ENCODE data around the gene DNAH3.
"Not testable (repeated sequence)": the region's sequence is repeated elsewhere in the genome, so short reads cannot be mapped to it uniquely, and the experiment has no call there.

The DNAH3 gene

DNA sequence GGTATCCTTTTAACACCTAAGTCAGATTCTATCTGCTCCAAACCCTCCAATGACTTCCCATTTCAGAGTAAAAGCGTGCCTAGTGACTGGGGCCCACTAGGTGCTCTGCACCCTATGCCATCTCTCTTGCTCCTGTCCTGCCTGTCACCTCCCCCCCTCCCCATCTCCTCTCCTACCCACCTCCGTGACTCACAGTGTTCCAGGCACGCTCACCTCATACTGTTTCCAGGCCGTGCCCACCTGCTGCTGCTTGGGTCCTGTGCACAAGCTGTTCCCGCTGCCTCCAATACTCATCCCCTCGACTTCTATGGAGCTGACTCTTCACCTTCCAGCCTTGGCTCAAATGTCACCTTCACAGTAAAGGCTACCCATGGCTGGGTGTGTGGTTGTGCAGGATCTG, 21.7 kb downstream of the DNAH3 start:
- ChIA-PET CTCF (interaction anchor here (1.2 kb wide), 1 partner anchor 60 kb away, joined by 6 read pairs; no protein-coding TSS in a partner anchor), POLR2A (ENCODE audit: low non-redundant PET) (interaction anchor here (0.5 kb wide), 1 partner anchor 417 kb away, joined by 4 read pairs; no protein-coding TSS in a partner anchor)
- DNase-seq (ENCODE audit: low spot score): no peak
- no peak overlapping the region for H3K27ac ChIP-seq
- TF ChIP-seq, protein P1, sequence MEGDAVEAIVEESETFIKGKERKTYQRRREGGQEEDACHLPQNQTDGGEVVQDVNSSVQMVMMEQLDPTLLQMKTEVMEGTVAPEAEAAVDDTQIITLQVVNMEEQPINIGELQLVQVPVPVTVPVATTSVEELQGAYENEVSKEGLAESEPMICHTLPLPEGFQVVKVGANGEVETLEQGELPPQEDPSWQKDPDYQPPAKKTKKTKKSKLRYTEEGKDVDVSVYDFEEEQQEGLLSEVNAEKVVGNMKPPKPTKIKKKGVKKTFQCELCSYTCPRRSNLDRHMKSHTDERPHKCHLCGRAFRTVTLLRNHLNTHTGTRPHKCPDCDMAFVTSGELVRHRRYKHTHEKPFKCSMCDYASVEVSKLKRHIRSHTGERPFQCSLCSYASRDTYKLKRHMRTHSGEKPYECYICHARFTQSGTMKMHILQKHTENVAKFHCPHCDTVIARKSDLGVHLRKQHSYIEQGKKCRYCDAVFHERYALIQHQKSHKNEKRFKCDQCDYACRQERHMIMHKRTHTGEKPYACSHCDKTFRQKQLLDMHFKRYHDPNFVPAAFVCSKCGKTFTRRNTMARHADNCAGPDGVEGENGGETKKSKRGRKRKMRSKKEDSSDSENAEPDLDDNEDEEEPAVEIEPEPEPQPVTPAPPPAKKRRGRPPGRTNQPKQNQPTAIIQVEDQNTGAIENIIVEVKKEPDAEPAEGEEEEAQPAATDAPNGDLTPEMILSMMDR (conservative IDR thresholded peaks at IDR 0.05; ENCODE audit: low read depth): no peak

DNA sequence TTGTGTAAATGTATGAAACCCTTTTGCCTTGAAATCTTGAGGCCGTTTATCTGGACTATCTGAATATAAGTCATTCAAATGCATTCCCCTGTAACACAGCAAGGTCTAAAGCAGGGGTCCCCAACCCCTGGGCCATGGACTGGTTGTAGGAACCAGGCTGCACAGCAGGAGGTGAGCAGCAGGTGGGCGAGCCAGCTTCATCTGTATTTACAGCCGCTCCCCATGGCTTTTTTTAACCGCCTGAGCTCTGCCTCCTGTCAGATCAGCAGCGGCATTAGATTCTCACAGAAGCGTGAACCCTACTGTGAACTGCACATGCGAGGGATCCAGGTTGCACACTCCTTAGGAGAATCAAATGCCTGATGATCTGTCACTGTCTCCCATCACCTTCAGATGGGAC, 24.1 kb downstream of the DNAH3 start:
- TF ChIP-seq, protein P1 (conservative IDR thresholded peaks at IDR 0.05; ENCODE audit: low read depth): no peak
- no peak for DNase-seq (ENCODE audit: low spot score)

DNA sequence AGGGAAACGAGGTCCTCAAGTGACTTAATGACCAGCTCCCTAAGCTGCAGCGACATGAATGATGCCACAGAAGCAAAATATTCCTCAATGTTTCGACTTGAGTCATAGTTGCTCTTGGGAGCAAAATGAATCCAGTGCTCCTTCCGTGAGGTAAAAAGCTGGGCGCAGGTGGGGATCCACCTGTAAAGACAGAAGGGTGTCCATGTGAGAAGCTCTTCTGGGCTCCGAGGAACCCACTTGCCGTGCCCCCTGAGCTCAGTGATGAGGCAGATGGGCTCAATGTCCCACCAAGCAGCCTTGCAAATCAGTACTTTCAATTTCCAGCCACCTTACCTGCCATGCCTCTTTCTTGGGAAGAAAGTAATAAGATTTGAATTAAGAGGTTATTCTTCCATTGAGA, 25.5 kb downstream of the DNAH3 start:
- TF ChIP-seq, protein P1 (conservative IDR thresholded peaks at IDR 0.05; ENCODE audit: low read depth): no peak
- POLR2A ChIA-PET (ENCODE audit: low non-redundant PET): no interaction called here
- no peak for DNase-seq (ENCODE audit: low spot score)
- CTCF ChIA-PET: no interaction called here
- H3K27ac ChIP-seq: no peak overlapping the region

More for the DNA sequence above, 24.1 kb downstream of the DNAH3 start:
- CTCF ChIA-PET: no interaction called here
- H3K27ac ChIP-seq: no peak overlapping the region
- POLR2A ChIA-PET (ENCODE audit: low non-redundant PET): no interaction called here

DNA sequence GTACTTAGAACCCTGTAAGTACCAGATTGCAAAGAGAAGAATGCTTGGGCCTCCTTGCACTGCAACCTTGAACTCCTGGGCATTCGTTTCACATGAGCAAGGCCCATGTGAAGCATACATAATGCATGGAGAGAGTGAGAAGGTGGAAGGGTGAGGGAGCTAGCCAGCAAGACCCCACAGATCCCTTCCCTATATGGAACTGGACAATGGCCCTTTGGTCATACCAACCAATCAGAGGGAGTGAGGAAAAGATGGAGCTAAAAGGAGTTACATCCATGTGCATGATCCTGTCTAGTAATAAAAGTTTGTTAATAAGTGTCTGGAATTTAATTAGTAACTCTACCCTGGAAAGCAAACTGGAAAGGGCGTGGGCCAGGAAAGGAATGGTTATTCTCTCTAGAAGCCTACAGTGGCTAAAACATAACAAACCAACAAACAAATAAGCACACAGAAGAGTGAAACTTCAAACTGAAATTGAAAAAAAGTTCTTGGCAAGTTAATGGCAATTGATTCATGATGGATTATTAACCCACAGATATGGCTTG, 29.6 kb downstream of the DNAH3 start:
- TF ChIP-seq, protein P1 (conservative IDR thresholded peaks at IDR 0.05; ENCODE audit: low read depth): no peak
- no peak for DNase-seq (ENCODE audit: low spot score)
- ChIA-PET POLR2A (ENCODE audit: low non-redundant PET) (no interaction called here), CTCF (interaction anchor here (0.6 kb wide), 1 partner anchor 158 kb away, joined by 4 read pairs; no protein-coding TSS in a partner anchor)
- H3K27ac ChIP-seq: no peak overlapping the region

DNA sequence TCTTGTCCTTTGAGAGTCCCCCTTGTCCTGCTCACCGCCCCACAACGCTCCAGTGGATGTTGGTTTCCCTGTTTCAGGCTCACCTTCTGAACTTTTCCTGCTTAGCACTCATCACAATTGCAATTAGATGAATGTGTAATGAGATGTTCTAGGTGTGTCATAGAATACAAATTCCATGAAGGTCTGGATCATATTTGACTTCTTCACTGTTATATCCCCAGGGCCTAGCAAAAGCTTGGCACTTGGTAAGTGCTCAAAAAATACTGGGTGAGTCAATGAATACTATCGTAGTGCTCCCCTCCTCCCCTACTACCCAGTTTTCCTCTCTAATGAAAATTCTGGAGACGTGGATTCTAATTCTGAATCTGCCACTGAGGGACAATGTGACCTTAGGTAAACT, 33.1 kb downstream of the DNAH3 start:
- ChIA-PET POLR2A (ENCODE audit: low non-redundant PET) (no interaction called here), CTCF (no interaction called here)
- no peak overlapping the region for H3K27ac ChIP-seq

DNA sequence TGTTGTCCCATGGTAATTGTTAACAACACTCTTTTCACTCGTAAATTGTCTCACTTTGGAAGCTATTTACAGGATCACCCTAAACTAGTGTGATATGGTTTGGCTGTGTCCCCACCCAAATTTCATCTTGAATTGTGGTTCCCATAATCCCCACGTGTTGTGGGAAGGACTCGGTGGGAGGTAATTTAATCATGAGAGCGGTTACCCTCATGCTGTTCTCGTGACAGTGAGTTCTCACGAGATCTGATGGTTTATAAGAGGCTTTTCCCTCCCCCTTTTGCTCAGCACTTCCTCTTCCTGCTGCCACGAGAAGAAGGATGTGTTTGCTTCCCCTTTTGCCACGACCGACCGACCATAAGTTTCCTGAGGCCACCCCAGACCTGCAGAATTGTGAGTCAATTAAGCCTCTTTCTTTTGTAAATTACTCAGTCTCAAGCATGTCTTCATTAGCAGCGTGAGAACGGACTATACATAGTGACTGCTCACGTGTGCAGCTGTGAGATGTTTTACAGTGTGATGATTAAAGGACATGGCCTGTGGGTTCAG, 34.4 kb downstream of the DNAH3 start:
- ChIA-PET CTCF (no interaction called here), POLR2A (ENCODE audit: low non-redundant PET) (no interaction called here)
- no peak for DNase-seq (ENCODE audit: low spot score)
- TF ChIP-seq, protein P1 (conservative IDR thresholded peaks at IDR 0.05; ENCODE audit: low read depth): no peak
- H3K27ac ChIP-seq: no peak overlapping the region

More for the DNA sequence above, 33.1 kb downstream of the DNAH3 start:
- TF ChIP-seq, protein P1 (conservative IDR thresholded peaks at IDR 0.05; ENCODE audit: low read depth): no peak
- DNase-seq (ENCODE audit: low spot score): no peak

DNA sequence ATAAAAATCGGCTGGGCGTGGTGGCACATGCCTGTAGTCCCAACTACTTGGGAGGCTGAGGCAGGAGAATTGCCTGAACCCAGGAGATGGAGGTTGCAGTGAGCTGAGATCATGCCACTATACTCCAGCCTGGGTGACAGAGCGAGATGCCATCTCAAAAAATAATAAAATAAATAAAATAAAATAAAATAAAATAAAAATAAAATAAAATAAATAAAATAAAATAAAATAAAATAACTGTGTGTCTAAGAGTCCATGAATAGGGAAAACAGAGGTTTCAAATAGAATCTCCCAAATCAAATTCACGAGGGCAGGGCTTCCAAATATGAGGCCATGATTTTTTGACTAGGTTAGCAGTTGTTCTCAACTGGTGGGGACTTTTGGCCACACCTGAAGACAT, 35.1 kb downstream of the DNAH3 start:
- DNase-seq (ENCODE audit: low spot score); H3K27ac ChIP-seq; CTCF ChIA-PET; POLR2A ChIA-PET (ENCODE audit: low non-redundant PET): not testable (repeated sequence)
